Hepatocyte (in vitro differentiated cells): Measurements from ENCODE around the gene FUT9. TPM values are rescaled to one million over a fixed set of nuclear protein-coding genes. Genes with fewer than 3 reads are reported as not detected.

Experiments used
- DNase-seq: peaks from one replicate; pipeline ENCODE4 v3.0.0-alpha.2; 2016; ENCODE audit warnings: low spot score
- H2AFZ ChIP-seq: fragments of 200-600 bp; sonication (generic); 2 replicates; pipeline ENCODE4 v1.6.0; 2016; ENCODE audit warnings: antibody characterized with exemption, mild to moderate bottlenecking
- H3K27ac ChIP-seq: fragments of 200-600 bp; sonication (generic); 2 replicates; pipeline ENCODE4 v1.5.1; 2016; ENCODE audit warnings: mild to moderate bottlenecking
- H3K27me3 ChIP-seq: fragments of 200-600 bp; sonication (generic); 2 replicates; pipeline ENCODE4 v1.6.1; 2016
- H3K36me3 ChIP-seq: fragments of 200-600 bp; sonication (generic); replicated peaks from 2 replicates; pipeline ENCODE4 v1.5.1; 2016; ENCODE audit warnings: low read depth; ENCODE audit not compliant: insufficient read depth
- H3K4me1 ChIP-seq: fragments of 200-600 bp; sonication (generic); 2 replicates; pipeline ENCODE4 v1.5.1; 2016; ENCODE audit warnings: mild to moderate bottlenecking, moderate library complexity; ENCODE audit not compliant: insufficient read depth
- H3K4me2 ChIP-seq: fragments of 200-600 bp; sonication (generic); 2 replicates; pipeline ENCODE4 v1.6.0; 2016
- H3K4me3 ChIP-seq: fragments of 200-600 bp; sonication (generic); 2 replicates; pipeline ENCODE4 v1.5.1; 2016; ENCODE audit warnings: mild to moderate bottlenecking
- H3K79me2 ChIP-seq: fragments of 200-600 bp; sonication (generic); 2 replicates; pipeline ENCODE4 v1.6.0; 2017; ENCODE audit warnings: mild to moderate bottlenecking
- H3K9me2 ChIP-seq: fragments of 200-600 bp; sonication (generic); replicated peaks from 2 replicates; pipeline ENCODE4 v1.6.0; 2017; ENCODE audit warnings: mild to moderate bottlenecking; ENCODE audit not compliant: insufficient read depth
- H3K9me3 ChIP-seq: fragments of 200-600 bp; sonication (generic); 2 replicates; pipeline ENCODE4 v1.5.1; 2016; ENCODE audit warnings: low read depth, mild to moderate bottlenecking
- H4K20me1 ChIP-seq: fragments of 200-600 bp; sonication (generic); 2 replicates; pipeline ENCODE4 v1.6.0; 2016; ENCODE audit warnings: mild to moderate bottlenecking; ENCODE audit not compliant: insufficient read depth, poor library complexity, severe bottlenecking
- CTCF ChIP-seq: fragments of 200-600 bp; sonication (generic); IDR thresholded peaks from 2 replicates; pipeline ENCODE4 v1.5.1; 2016; ENCODE audit warnings: antibody characterized with exemption, mild to moderate bottlenecking; ENCODE audit not compliant: poor library complexity
- EZH2 ChIP-seq: fragments of 200-600 bp; sonication (generic); IDR thresholded peaks from 2 replicates; pipeline ENCODE4 v1.6.1; 2016; ENCODE audit warnings: antibody characterized with exemption, mild to moderate bottlenecking, borderline replicate concordance
- EZH2phosphoT487 ChIP-seq: fragments of 200-600 bp; sonication (generic); IDR thresholded peaks from one replicate; pipeline ENCODE4 v1.6.1; 2018; ENCODE audit warnings: antibody characterized with exemption, mild to moderate bottlenecking, low read depth, moderate library complexity; ENCODE audit not compliant: unreplicated experiment, severe bottlenecking
- WGBS: methylation state at CpG from one replicate; pipeline ENCODE4 v1.1.6; 2016; ENCODE audit warnings: low lambda C conversion rate; ENCODE audit errors: missing lambda C conversion rate; 5-methylcytosine and 5-hydroxymethylcytosine counted together
- polyA plus RNA-seq: library from polyadenylated mRNA; unstranded; fragments of >200 nt; fragmentation: Nextera tagmentation; extraction: Ambion mirVana; gene quantifications from 2 replicates; pipeline ENCODE4 v1.2.1, GENCODE V29; 2016
- total RNA-seq: library from RNA; depleted of rRNA; stranded (reverse); fragments of >200 nt; gene quantifications from 2 replicates; pipeline ENCODE4 v1.2.3, GENCODE V29; 2014

FUT9 gene
- total and polyA plus RNA-seq, 2 experiments from 2014 or later = 0.24 to 0.87 TPM

- no peaks in the 10 kb centered on the region for H3K27me3 ChIP-seq
- H2AFZ ChIP-seq = no peak overlapping the region
- no peak for TF ChIP-seq EZH2phosphoT487
- TF ChIP-seq EZH2 = no peak
- TF ChIP-seq CTCF = no peak
- no peak overlapping the region for H3K27ac ChIP-seq
- no peaks in the 10 kb centered on the region for H3K36me3 ChIP-seq
- H3K4me1 ChIP-seq = no peaks in the 10 kb centered on the region
- WGBS = 85% methylated on average over 3 of the region's 3 CpGs
- H3K9me3 ChIP-seq = no peaks in the 10 kb centered on the region
- H3K4me2 ChIP-seq = no peak overlapping the region
- H3K79me2 ChIP-seq = no peaks in the 10 kb centered on the region
- no peaks in the 10 kb centered on the region for H3K9me2 ChIP-seq
- no peak overlapping the region for H3K4me3 ChIP-seq
- DNase-seq = no peak
- no peaks in the 10 kb centered on the region for H4K20me1 ChIP-seq
Measured at GRCh38 chr6:96151707-96152106, 135.9 kb downstream of the FUT9 start.

GRCh38 chr6:96152114-96152708, 136.4 kb downstream of the FUT9 start:
- H3K9me2 ChIP-seq = no peaks in the 10 kb centered on the region
- TF ChIP-seq EZH2 = no peak
- TF ChIP-seq CTCF = no peak
- TF ChIP-seq EZH2phosphoT487 = no peak
- H2AFZ ChIP-seq = no peak overlapping the region
- H3K36me3 ChIP-seq = no peaks in the 10 kb centered on the region
- H3K4me2 ChIP-seq = no peak overlapping the region
- no peak overlapping the region for H3K27ac ChIP-seq
- 78% methylated on average over 3 of the region's 3 CpGs for WGBS
- no peaks in the 10 kb centered on the region for H3K27me3 ChIP-seq
- H3K4me1 ChIP-seq = no peaks in the 10 kb centered on the region
- no peaks in the 10 kb centered on the region for H3K79me2 ChIP-seq
- no peaks in the 10 kb centered on the region for H3K9me3 ChIP-seq
- H4K20me1 ChIP-seq = no peaks in the 10 kb centered on the region
- no peak overlapping the region for H3K4me3 ChIP-seq
- no peak for DNase-seq

- DNase-seq = no peak
- Histone ChIP-seq H3K36me3 (no peaks in the 10 kb centered on the region), H3K9me2 (no peaks in the 10 kb centered on the region), H3K27me3 (no peaks in the 10 kb centered on the region), H3K4me2 (no peak overlapping the region), H3K4me3 (no peak overlapping the region), H3K9me3 (no peaks in the 10 kb centered on the region), H2AFZ (no peak overlapping the region), H3K79me2 (no peaks in the 10 kb centered on the region), H3K4me1 (no peaks in the 10 kb centered on the region), H3K27ac (no peak overlapping the region), H4K20me1 (no peaks in the 10 kb centered on the region)
- TF ChIP-seq CTCF (peak; percentile 5), EZH2 (no peak)
Measured at GRCh38 chr6:96153775-96154174, 138.0 kb downstream of the FUT9 start.

GRCh38 chr6:96156425-96156824, 140.7 kb downstream of the FUT9 start:
- no peaks in the 10 kb centered on the region for H3K4me1 ChIP-seq
- no peak overlapping the region for H3K4me3 ChIP-seq
- no peaks in the 10 kb centered on the region for H3K9me3 ChIP-seq
- no peaks in the 10 kb centered on the region for H3K36me3 ChIP-seq
- H4K20me1 ChIP-seq = no peaks in the 10 kb centered on the region
- TF ChIP-seq EZH2 = no peak
- TF ChIP-seq EZH2phosphoT487 = no peak
- TF ChIP-seq CTCF = no peak
- WGBS = 53% methylated on average over 4 of the region's 4 CpGs
- H3K4me2 ChIP-seq = peak overlapping the region; percentile 67
- H3K27ac ChIP-seq = peak overlapping the region; percentile 57
- peak overlapping the region; percentile 49 for H2AFZ ChIP-seq
- no peaks in the 10 kb centered on the region for H3K79me2 ChIP-seq
- H3K27me3 ChIP-seq = no peaks in the 10 kb centered on the region
- H3K9me2 ChIP-seq = no peaks in the 10 kb centered on the region
- peak; percentile 5 for DNase-seq
